Left renal cortex interstitium (tissue), 4 donors: Measurements from ENCODE around the gene SOWAHA. TPM values are rescaled to one million over a fixed set of nuclear protein-coding genes. Genes with fewer than 3 reads are reported as not detected.

Experiments used
- DNase-seq, 4 donors: peaks; one replicate each; pipeline ENCODE4 v3.0.0-alpha.2; 2013; ENCODE audit warnings: low read depth in 4 of 4, low spot score in 2 of 4, missing footprints in 1 of 4
- polyA plus RNA-seq, 4 donors: library from polyadenylated mRNA; unstranded; fragments of 120-200 nt; gene quantifications; one replicate each; pipeline ENCODE4 v1.2.1, GENCODE V29; 2013; ENCODE audit not compliant: insufficient read length in 4 of 4

The SOWAHA gene
- polyA plus RNA-seq, result 1 to 10 TPM; 4.5 to 5.1 (median 4.6) TPM

- DNase-seq, result no peak
These were observed at the start of gene SOWAHA for GRCh38 chr5:132812781-132813598. Gene SOWAHA (plus strand): TSS chr5:132813302. CDS start chr5:132813622, 320 bp downstream.

- no peak for DNase-seq
These were observed 49.1 kb upstream of the SOWAHA start for GRCh38 chr5:132764051-132764450.

- DNase-seq, result no peak
These were observed 48.3 kb upstream of the SOWAHA start for GRCh38 chr5:132764671-132765238.

GRCh38 chr5:132765311-132766019 lies 47.6 kb upstream of the SOWAHA start:
- no peak for DNase-seq

GRCh38 chr5:132766020-132766805 lies 46.9 kb upstream of the SOWAHA start:
- no peak for DNase-seq

GRCh38 chr5:132766806-132767055 lies 46.4 kb upstream of the SOWAHA start:
- no peak for DNase-seq

GRCh38 chr5:132767150-132767549 lies 46.0 kb upstream of the SOWAHA start:
- DNase-seq, result no peak

GRCh38 chr5:132768485-132768868 lies 44.6 kb upstream of the SOWAHA start:
- DNase-seq, result no peak

GRCh38 chr5:132770476-132771159 lies 42.5 kb upstream of the SOWAHA start:
- DNase-seq, result no peak

GRCh38 chr5:132771503-132771998 lies 41.6 kb upstream of the SOWAHA start:
- DNase-seq, result no peak

- DNase-seq, result no peak
These were observed 40.6 kb upstream of the SOWAHA start for GRCh38 chr5:132772291-132773070.

GRCh38 chr5:132773114-132773513 lies 40.0 kb upstream of the SOWAHA start:
- no peak for DNase-seq

- DNase-seq, result no peak
These were observed 39.3 kb upstream of the SOWAHA start for GRCh38 chr5:132773601-132774355.

- DNase-seq, result no peak
These were observed 38.7 kb upstream of the SOWAHA start for GRCh38 chr5:132774406-132774805.

GRCh38 chr5:132774896-132775295 lies 38.2 kb upstream of the SOWAHA start:
- no peak for DNase-seq

GRCh38 chr5:132775476-132775961 lies 37.6 kb upstream of the SOWAHA start:
- peak in 1 of 4 donors; percentile 28 for DNase-seq

GRCh38 chr5:132776131-132776937 lies 36.8 kb upstream of the SOWAHA start:
- peak in 1 of 4 donors; percentile 34 for DNase-seq

GRCh38 chr5:132776938-132777208 lies 36.2 kb upstream of the SOWAHA start:
- no peak for DNase-seq
